ENCODE measurements around the gene YTHDF1.

Gene YTHDF1

DNA sequence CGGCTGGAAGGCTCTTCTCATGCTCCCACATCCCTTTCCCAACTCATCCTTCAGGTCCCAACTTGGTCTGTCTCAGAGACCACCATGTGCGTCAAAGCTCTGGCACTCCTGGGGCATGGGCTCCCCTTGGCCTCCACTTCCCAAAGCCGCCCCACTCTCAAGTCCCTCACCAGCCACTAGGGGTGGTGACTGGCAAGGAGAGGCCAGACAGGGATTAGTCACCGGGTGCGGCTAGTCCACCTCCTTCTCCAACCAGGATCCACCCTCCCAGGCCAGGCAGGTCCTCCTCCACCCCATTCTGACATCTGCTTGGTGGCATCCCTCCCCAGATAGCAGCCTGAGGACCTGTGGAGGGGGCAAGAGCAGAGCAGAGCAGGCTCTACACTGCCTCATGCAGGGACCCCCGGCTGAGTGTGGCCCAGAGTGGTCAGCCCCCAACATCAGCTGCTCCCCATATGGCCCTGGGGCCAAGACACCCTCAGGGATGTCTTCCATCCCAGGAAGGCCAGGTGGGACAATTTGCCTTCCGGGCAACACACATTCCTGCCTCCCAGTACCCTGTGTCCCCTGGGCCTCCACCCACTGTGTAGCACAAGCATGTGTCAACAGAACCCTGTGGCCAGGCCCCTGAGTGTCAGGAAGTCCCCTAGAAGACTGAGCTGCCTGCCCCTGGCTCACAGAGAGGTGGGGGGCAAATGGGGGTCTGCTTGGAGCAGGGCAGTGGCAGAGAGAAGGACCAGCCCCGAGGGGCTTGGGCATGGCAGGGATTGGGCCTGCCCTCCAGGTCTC lies 29.2 kb downstream of the YTHDF1 start:
- DNase-seq (ENCODE audit: extremely low read depth in 1 of 2, low read depth in 1 of 2): no peak

DNA sequence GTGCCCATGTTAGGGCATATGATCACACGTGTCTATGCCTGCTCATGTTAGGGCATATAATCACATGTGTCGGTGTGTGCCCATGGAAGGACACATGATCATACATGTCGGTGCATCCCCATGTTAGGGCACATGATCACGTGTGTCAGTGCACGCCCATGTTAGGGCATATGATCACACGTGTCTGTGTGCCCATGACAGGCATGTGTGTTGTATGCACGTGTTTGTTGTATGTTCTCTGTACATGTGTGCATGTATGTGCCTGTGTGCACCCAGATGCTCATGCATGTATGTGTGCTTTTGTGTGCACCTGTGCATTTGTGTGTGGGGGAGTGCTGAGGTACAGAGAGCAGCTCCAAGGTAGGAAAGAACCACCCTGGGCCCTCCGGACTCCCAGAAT lies 29.8 kb downstream of the YTHDF1 start:
- no peak for DNase-seq (ENCODE audit: extremely low read depth in 1 of 2, low read depth in 1 of 2)

GRCh38 chr20:63185215-63185796 lies 30.6 kb downstream of the YTHDF1 start:
- DNase-seq (ENCODE audit: extremely low read depth in 1 of 2, low read depth in 1 of 2): no peak

DNA sequence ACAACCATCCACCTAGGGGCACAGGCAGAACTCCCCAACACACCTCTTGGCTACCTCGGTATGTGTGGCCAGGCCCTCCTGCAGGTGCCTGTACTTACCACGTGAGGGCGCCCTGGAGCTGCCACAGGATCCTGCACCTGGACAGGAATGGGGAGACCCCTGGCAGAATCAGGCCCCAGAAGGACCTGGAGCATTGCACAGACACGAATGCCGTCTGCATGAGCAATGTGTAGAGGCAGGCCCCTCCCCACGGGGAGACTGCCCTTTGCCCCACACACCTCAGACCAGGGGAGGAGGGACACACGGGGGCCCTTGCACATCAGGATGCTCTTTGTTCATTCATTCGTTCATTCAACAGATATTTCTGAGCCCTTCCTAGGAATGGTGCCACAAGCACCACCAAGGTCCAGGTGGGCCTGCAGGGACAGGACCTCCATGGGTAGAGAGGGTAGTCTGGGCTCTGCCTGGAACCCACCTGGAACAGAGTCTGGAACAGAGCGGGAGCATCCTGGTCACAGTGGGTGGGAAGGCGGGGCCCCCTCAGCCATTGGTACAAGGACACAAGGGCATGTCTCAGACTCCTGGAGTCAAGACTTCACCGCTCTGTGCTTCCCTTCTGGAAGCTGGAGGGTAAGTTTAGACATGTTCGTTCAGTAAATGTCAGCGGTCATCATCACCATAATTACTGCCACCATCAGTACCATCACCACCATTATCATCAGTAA lies 32.3 kb downstream of the YTHDF1 start:
- peak in 1 of 2 donors; percentile 16 for DNase-seq (ENCODE audit: extremely low read depth in 1 of 2, low read depth in 1 of 2)

GRCh38 chr20:63182946-63183415 lies 33.0 kb downstream of the YTHDF1 start:
- DNase-seq (ENCODE audit: extremely low read depth in 1 of 2, low read depth in 1 of 2): no peak

DNA sequence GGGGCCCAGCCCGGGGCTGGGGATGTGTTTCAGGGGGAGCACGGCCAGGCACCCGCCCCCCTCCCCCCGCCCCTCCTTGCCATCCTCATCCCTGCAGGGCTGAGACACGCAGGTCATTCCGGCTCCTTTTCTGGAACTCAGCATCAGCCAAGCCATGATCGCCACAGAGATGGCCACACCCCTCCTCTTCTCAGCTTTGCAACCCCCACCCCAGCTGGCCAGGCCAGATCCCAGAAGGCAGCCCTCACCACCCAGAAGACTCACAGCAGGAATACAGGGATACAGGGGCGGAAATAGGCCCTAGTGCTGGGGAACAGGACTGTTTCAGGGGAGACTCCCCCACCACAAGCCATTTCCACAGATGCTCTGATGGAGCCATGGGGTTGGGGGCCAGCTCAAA lies 33.5 kb downstream of the YTHDF1 start:
- no peak for DNase-seq (ENCODE audit: extremely low read depth in 1 of 2, low read depth in 1 of 2)

DNA sequence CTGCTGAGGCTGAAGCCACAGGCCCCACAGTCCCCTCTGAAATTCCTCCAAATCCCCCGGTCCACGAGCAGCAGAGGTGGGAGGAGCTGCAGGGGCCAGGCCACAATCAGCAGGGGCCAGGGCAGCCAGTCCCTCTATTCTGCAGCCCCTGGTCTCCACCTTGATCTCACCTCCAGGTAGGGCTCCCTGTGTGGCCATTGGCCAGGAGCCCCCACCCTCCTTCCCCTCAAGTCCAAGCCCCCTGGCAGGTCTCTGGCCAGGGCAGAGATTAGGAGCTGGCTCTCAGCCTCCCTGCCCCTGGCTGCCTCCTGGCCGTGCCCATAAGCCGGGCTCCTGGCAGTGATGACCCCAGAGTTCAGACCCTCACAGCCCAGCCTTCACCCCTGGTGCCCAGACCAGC lies 34.7 kb downstream of the YTHDF1 start:
- no peak for DNase-seq (ENCODE audit: extremely low read depth in 1 of 2, low read depth in 1 of 2)

DNA sequence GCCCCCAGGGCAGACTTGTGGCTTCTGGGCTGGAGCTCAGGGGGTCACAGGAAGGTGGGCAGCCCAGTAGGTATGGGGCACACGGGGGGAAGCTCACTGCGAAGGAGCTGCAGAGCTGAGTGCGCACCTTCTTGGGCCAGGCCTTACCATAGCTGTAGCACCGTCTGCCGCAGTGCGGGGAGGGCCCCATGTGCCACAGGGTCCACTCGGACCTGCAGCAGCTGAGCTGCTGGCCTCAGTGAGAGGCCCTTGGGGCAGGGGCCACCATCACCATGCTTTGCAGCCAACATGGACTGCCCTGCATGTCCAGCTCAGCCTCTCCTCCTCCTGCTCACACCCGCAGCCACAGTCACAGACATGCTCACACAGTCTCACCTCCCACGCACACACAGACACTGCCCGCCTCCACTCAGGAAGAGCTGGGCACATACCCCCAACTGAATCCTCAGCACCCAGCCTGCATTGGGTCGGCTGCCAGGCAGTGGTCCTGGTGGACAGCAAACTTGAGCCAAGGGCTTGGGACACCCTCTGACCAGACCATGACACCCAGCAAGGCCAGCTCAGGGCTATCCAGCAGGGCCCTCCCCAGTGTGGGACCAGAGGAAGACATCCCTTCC lies 35.3 kb downstream of the YTHDF1 start:
- no peak for DNase-seq (ENCODE audit: extremely low read depth in 1 of 2, low read depth in 1 of 2)

- DNase-seq (ENCODE audit: extremely low read depth in 1 of 2, low read depth in 1 of 2): no peak
Observed at GRCh38 chr20:63179687-63180568, 36.0 kb downstream of the YTHDF1 start.

DNA sequence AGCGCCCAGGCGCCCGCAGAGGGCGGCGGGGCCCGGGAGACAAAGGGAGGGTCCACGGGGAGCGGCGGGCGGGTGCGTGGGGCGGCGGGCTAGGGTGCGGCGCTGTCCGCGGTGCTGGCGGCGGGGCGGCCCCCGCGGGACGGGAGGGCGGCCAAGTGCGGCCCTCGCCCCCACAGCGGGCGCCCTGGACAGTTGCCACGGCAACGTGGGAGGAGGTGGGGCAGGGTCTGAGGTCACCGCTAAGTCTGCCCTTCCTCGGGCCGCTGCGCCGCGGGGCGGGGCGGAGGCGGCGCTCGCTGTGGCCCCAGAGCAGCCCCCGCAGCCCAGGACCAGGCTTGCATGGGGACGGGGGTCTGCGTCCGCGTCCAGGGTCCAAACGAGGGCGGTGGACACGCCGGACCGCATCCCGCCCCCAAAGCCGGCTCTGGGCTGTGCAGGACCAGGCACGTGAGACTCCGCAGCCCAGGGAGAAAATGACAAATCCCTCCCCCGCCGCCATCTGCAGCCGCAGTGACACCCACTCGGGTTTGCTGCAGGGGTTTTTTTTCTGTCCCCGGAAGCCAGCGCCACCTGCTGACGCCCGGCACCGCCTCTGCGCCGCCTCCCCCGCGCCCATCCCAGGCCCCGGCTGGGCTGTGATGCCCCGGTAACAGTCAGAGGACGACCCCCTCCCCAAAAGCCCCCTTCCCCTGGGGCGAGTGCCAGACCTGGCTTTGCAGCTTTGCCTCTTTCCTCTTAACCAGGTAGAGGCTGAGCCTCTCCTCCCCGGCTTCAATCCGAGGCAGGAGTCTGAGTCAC lies 36.8 kb downstream of the YTHDF1 start:
- DNase-seq (ENCODE audit: extremely low read depth in 1 of 2, low read depth in 1 of 2): peak; percentile 47 to 57

DNA sequence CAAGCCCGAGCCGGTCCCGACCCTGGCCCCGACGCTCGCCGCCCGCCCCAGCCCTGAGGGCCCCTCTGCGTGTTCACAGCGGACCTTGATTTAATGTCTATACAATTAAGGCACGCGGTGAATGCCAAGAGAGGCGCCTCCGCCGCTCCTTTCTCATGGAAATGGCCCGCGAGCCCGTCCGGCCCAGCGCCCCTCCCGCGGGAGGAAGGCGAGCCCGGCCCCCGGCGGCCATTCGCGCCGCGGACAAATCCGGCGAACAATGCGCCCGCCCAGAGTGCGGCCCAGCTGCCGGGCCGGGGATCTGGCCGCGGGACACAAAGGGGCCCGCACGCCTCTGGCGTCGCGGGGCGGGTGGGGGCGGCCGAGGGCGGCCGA lies 37.5 kb downstream of the YTHDF1 start:
- DNase-seq (ENCODE audit: extremely low read depth in 1 of 2, low read depth in 1 of 2): no peak

GRCh38 chr20:63177785-63178445 lies 38.0 kb downstream of the YTHDF1 start:
- DNase-seq (ENCODE audit: extremely low read depth in 1 of 2, low read depth in 1 of 2): no peak

GRCh38 chr20:63177134-63177784 lies 38.7 kb downstream of the YTHDF1 start:
- no peak for DNase-seq (ENCODE audit: extremely low read depth in 1 of 2, low read depth in 1 of 2)

DNA sequence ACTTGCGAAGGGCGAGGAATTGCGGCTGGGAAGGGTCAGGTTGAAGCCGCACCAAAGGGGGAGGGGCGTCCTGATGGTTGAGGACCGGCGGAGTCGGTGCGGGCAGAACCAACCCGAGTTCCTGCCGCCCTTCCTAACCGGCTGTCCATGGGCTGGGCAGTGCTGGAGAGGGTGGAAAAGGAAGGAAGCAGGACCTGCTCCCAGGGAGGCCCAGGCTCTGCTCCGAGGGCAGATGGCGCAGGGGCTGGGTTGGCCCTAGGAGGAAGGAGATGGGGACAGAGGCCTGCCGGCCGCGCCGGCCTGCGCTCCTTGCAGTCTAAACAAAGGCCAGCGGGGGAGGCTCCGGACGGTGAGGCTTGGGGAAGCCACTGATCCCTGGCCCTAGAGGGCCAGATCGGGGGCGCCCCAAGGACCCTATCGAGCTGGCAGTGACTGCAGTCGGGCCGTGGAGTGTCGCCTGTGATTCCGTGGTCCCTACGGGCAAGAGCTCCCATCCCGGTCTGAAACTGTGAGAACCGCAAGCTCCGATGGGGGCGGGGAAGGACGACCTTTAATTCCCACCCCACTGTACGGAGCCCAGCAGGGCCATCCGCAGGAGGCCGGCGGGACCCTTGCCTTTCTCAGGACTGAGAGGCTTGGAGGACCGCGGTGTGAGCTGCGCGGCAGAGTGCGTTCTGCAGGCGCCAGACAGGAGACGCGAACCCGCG lies 39.4 kb downstream of the YTHDF1 start:
- no peak for DNase-seq (ENCODE audit: extremely low read depth in 1 of 2, low read depth in 1 of 2)

DNA sequence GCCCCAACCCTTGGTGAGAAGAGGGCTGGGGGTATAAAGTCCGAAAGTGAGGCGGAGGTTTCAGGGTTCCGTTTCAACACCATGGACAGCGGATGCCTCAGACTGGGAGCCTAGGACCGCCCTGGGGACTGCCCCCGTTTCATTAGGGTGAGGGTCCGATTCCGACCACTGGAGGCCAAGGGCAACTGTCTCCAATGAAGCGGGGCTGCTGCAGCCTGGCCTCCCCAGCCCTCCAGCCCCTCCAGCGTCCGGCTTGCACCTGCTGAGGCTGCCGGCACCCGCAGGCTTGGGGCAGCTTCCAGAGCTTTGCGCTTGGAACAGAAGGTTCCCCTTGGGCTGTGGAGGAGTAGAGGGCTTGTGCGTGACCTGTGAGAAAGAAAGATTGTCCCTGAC lies 39.9 kb downstream of the YTHDF1 start:
- DNase-seq (ENCODE audit: extremely low read depth in 1 of 2, low read depth in 1 of 2): no peak

DNA sequence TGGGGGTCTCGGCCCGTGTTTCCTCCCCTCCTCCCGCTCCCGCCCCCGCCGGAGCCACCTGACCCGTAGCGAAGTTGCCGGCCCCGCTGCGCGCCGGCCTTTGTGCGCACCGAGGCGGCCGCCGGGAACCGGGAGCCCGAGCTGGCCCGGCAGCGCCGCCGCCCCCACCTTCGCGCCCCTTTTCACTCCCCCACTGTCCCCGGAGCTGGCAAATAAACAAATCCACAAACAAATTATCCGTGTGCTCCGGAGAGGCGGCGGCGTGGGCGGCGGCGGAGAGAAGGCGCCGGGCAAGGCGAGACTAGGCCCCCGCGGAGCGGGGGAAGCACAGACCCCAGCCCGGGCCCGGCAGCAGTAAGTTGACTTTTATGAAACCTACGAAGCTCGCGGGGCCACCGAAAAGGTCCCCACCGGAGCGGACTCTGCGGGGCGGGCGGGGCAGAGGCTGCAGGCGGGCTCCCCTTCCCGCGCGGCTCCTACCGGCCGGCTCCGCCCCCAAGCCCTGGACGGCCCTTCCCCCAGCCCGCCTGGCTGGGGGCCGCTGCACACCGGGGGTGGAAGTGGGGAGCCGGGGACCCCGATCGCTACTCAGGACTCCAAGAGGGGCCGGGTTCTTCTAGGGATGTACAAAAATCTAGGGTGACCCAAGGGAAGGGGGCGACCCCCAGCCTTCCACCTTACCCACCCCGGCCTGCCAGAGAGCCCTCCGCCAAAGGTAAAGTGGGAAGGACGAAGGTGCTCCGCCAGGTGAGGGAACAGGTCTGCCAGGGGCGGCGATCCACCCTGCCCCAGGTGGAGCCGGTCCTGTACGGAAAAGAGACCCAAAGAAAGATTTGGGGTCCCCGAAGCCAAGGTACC lies 40.7 kb downstream of the YTHDF1 start:
- DNase-seq (ENCODE audit: extremely low read depth in 1 of 2, low read depth in 1 of 2): no peak

Measured in activated CD8-positive, alpha-beta memory T cell treated with anti-CD3 and anti-CD28 coated beads for 1 hour (primary cell).